Amniotic epithelial cell (primary cell): Measurements from ENCODE around the gene TGFB1I1.
"Not testable (repeated sequence)": the region's sequence is repeated elsewhere in the genome, so short reads cannot be mapped to it uniquely, and the experiment has no call there.

Experiments used
- DNase-seq: peaks from one replicate; pipeline ENCODE4 v3.0.0-alpha.2; 2010; ENCODE audit warnings: low read depth

TGFB1I1 gene

DNA sequence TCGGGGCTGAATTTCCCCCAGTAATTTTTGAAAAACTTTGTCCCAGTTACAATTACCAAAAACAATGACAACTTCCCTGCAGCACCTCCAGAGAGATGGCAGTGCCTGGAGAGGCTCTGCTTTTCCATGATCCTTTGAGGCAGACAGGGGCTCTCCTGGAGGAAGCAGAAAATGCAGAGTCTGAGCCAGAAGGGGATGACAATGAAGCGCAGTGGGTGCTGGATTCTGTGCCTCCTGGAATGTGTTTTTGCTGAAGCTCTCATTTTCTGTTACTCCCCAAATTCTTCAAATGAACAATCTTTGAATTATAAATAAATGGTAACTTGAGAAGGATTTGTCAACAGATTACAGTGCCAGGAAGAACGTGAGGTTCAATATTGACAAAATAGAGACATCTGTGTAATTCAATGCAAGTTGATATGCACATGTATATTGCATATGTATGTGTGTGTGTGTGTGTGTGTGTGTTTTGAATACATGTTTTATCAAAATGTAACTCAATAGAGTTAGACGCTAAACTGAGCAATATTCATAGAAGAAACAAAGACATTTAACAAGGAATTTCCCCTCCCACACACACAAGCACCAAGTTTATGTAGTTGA lies 45.9 kb downstream of the TGFB1I1 start:
- no peak for DNase-seq

GRCh38 chr16:31519759-31520431 lies 47.9 kb downstream of the TGFB1I1 start:
- DNase-seq: no peak

DNA sequence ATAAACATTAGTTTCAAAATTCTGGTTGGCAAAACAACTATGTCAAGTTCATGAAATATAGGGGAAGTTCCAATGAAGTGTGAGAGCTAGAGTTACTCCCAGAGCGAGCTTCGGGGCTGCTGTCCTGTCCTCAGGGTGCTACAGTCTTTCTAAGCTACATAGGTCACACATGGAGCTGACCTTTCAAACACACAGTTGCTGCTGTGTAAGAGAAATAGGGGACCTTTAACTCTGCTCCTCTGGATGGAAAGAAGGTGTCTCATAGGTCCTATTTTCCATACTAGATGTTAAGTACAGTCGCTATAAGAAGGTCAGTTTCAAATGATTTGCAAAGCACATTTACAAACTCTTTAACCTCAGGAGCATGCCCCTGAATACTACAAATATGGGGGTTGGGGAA lies 49.4 kb downstream of the TGFB1I1 start:
- no peak for DNase-seq

GRCh38 chr16:31522071-31522470 lies 50.1 kb downstream of the TGFB1I1 start:
- DNase-seq: no peak

- not testable (repeated sequence) for DNase-seq
Observed at GRCh38 chr16:31523768-31524167, 51.8 kb downstream of the TGFB1I1 start.

GRCh38 chr16:31525113-31525512 lies 53.2 kb downstream of the TGFB1I1 start:
- DNase-seq: no peak
